ENCODE measurements around the gene RGS17.
"Not testable (repeated sequence)": the region's sequence is repeated elsewhere in the genome, so short reads cannot be mapped to it uniquely, and the experiment has no call there.

The RGS17 gene, protein sequence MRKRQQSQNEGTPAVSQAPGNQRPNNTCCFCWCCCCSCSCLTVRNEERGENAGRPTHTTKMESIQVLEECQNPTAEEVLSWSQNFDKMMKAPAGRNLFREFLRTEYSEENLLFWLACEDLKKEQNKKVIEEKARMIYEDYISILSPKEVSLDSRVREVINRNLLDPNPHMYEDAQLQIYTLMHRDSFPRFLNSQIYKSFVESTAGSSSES
- 0 to 0.27 (median 0.04) reads per million in 4 donors for total RNA-seq

GRCh38 chr6:153131037-153131981 lies at the start of gene RGS17:
RGS17 (minus strand) TSS chr6:153131282; CDS start chr6:153044018, 87,264 bp downstream.
- DNase-seq, result peak in 2 of 5 donors; percentile 12 to 20

- no peak for DNase-seq
Measured at GRCh38 chr6:153172815-153173214, 41.7 kb upstream of the RGS17 start.

- no peak for DNase-seq
Measured at GRCh38 chr6:153170511-153170910, 39.4 kb upstream of the RGS17 start.

GRCh38 chr6:153167907-153168306 lies 36.8 kb upstream of the RGS17 start:
- no peak for DNase-seq

DNA sequence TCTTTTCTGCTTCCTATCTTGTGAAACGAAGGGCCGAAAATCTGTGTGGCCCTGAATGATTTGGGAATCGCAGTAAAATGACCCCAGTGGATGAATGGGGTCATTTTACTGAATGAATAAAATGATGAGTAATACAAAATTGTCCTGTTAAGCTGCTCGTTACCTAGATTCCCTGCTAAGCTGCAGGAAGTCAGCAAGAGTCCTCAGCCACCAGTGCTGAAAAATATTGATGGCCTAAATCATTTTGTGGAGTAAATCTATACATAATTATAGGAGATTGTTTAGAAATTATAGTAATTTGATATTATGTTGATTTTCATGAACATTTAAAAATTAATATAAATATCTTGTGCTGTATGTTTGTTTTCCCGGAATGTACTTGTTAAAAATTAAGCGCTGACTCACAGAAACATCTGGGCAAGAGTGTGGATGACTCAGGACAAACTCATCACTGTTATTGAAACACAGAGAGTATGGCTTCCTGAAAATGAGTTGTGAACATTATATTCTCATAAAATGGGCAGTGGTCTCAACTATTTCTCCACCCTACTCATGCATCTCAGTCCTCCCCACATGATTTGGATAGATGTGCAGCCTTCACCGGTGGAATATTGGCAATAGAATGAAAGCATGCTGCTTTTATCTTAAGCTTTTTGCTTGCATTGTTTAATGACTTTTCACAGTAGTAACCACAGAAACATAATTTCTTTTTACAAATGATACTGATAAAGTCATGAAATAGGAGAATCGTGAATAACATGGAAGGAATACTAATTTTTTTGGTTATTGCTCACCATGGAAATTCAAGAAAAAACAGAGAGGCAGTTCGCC lies 36.2 kb upstream of the RGS17 start:
- DNase-seq, result no peak

GRCh38 chr6:153162646-153163045 lies 31.6 kb upstream of the RGS17 start:
- DNase-seq, result no peak

DNA sequence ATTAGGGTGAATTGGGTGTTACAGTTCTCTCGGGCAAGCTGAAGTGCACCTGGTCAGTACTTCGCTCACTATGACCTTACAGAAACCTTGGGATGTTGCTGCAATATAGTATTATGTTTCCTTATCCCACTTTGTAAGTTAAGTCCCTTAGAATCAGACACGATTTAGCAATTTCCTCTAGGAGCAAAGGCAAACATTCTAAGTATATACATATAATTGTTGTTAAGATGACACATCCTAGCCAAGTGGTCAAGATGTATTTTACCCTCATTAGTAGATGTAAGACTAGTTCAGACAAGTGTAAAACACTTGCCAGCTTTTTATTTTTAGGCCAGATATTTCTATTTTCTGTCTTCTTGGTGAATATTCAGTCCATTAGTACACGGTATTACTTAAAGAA lies 31.1 kb upstream of the RGS17 start:
- DNase-seq, result no peak

DNA sequence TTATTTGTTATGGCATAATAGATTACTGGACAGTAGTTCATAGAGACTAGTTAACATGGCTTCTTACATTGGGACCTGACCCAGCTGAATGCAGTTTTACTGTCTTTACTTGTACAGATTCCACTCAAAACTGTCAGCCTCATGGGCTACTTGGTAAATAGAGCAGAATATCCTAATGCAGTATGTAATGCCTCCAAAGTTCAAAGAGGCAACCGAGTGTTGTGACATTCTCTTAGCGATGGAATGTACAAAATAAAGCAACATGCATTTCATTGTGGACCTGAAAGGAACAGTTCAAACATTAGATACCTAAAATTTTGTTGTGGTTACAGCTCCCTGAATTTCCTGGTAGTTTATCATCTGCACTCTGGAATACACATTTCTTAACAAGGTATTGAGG lies 29.1 kb upstream of the RGS17 start:
- DNase-seq, result no peak

DNA sequence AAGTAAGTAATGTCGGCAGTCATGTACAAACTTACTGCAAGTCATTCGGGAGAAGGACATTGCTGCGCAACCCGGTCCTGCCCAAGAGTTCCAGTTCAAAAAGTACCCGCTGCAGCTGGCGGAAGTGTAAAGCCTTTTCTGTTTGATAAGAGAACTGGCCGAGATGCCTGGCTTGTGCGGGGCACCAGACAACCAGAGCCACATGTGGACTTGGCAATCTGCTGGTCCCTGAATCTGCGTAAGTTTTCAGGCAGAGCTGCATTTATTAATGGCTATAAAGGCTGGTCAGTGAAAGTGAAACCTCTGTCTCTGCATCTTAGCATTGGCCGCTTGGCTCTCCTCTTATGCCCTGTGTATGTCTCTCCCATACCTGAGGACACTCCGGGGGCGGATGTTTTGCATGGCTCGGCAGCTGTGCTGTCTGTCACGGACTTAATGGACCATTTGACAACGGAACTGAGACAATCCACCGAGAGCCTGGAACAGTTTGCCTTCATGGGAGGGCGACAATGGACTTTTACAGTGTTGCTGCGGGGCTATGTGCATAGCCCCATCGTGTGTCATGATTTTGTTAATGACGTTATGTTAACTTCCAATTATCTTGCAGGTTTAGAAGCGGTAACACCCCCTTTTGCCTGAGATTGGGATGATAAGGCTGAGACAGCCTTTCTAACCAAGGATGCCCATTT lies 19.8 kb upstream of the RGS17 start:
- no peak for DNase-seq

- DNase-seq, result no peak
Measured at GRCh38 chr6:153150371-153150751, 19.3 kb upstream of the RGS17 start.

DNA sequence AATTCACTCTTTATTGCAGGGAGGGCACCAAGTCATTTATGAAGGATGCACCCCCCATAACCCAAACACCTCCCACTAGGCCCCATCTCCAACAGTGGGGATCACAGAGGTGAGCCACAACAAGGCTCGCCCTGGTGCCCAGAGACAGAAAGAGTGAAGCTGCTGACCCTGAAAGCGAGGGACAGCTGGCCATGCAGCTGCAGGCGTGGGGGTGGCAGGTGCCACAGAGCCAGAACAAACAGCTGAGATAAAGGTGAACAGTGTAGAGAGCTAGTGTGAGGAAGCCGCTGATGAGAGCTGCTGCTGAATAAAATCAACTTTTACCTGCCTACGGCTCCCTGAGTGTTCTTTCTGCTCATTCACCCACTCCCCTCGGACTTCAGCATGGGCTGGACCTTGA lies 18.8 kb upstream of the RGS17 start:
- no peak for DNase-seq

GRCh38 chr6:153146413-153146812 lies 15.3 kb upstream of the RGS17 start:
- DNase-seq, result no peak

GRCh38 chr6:153145591-153145990 lies 14.5 kb upstream of the RGS17 start:
- DNase-seq, result no peak

DNA sequence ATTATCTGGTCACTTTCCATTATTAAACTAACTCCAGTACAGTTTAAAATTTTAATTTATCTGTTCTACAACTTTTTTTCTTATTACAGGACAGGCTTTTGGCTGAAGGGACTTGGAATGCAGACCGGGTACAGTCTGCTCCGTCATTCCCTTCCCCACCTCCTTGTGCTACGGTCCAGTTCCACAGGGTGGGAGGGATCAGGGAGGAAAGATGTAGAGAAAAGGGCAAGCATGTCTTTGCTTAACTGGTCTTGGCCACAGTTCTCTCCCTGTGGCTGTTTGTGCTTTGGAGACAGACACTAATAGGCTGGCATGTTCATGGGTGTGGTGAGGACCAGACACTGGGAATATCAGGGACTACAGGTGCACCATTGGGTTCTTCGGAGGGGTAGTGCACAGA lies 12.1 kb upstream of the RGS17 start:
- no peak for DNase-seq

DNA sequence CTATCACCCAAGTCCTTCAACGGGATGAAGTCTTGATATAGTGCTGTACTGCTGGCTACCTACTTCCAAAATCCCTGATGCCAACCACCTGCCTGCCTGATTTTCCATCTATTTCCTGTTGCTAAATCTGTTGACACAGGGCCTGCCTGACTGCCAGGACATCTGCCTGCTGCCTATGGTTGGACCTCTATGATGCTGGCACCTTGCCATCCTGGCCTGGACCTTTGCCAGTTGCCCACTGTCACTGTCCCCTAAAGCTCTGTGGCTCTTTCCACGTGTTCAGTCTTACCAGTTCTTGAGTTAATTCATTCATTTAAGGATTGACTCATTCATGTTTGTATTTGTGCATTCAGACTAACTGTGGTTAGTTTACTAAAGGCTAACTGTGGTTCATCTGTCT lies 9.2 kb upstream of the RGS17 start:
- no peak for DNase-seq

DNA sequence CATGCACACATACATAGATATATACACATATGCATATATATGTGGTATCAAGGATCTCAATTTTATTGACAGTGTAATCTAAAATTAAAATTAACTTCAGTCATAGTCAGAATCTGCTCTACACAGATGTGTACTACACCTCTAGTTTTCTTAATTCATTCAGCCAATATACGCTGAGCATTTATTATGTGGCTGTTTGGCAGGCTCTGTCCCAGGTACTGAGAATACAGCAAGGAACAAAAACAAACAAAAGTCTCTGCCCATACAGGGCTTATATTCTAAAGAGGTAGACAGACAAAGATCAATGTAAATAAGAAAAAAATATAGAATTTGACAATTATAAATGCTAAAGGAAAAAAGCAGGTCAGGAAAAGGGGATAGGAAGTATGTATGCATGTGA lies 7.8 kb upstream of the RGS17 start:
- DNase-seq, result no peak

DNA sequence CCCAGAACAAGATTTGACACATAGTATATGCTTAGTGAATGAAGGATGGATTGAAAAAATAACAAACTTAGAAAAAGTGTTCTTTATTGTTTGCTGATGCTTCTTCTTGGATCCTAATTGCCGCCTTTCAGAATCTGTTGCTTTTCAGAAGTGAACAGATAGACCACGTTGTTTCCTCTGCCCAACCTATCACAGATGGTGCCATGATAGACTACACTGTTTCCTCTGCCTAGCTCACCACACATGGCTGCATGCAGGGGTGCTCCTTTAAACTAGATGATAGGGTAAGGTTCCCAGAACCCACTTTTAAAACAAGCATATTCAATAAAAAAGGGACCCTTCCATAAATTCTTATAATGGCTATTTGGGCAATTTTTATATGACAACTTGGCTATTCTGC lies 4.6 kb upstream of the RGS17 start:
- DNase-seq, result no peak

- not testable (repeated sequence) for DNase-seq
Measured at GRCh38 chr6:153133667-153134066, 2.6 kb upstream of the RGS17 start.

DNA sequence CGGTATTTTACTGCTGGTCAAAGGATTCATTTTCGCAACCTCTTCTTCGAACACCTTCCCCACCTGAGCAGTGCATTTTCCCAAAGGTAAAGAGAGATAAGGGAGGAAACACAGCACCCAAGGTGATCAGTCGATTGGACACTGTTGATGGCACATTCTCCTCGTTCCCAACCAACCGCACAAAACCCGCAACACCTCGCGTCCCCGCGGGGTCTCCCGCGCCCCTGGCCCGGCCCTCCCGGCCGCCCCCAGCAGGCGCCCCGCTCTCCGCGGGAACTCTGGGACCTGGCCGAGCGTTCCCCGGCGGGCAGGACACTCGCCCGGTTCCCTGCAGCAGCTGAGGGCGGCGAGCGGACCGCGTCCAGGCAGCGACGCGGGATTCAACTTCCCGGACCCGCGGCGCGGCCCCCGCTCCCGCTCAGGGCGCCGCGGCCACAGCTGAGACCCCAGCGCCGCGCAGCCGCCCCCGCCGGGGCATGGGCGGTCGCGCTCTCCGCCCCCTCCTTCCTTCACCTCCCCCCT lies 506 bp downstream of the RGS17 start:
- DNase-seq, result no peak

- DNase-seq, result no peak
Measured at GRCh38 chr6:153129873-153130514, 1.1 kb downstream of the RGS17 start.

GRCh38 chr6:153126218-153126617 lies 4.9 kb downstream of the RGS17 start:
- DNase-seq, result no peak

- no peak for DNase-seq
Measured at GRCh38 chr6:153125032-153125431, 6.0 kb downstream of the RGS17 start.

All from T-helper 1 cell (primary cell).